HT-29 (cell line): Measurements from ENCODE around the gene TLX2. TPM values are rescaled to one million over a fixed set of nuclear protein-coding genes. Genes with fewer than 3 reads are reported as not detected.
A peak's percentile ranks its signal among the peaks of the same experiment; 100 is the strongest.

Experiments used
- DNase-seq: peaks from one replicate; pipeline ENCODE4 v3.0.0-alpha.2; 2015; ENCODE audit warnings: low spot score
- total RNA-seq: library from RNA; depleted of rRNA; stranded (reverse); fragments of >200 nt; shearing (Covaris generic); gene quantifications from 2 replicates; pipeline ENCODE4 v1.2.3, GENCODE V29; 2014

The TLX2 gene
- total RNA-seq, 1 experiment from 2014 or later = 0.08 TPM

- peak; percentile 26 for DNase-seq
Measured at GRCh38 chr2:74496997-74497776, 17.1 kb upstream of the TLX2 start.

GRCh38 chr2:74497777-74498499 is 16.3 kb upstream of the TLX2 start:
- peak; percentile 62 for DNase-seq

GRCh38 chr2:74498500-74499266 is 15.6 kb upstream of the TLX2 start:
- DNase-seq = peak; percentile 67

- no peak for DNase-seq
Measured at GRCh38 chr2:74499267-74499939, 14.8 kb upstream of the TLX2 start, which contains the start of gene LBX2. Gene LBX2 (minus strand): TSS chr2:74499603. CDS start chr2:74499537, 66 bp downstream.

- DNase-seq = no peak
Measured at GRCh38 chr2:74499940-74500577, 14.2 kb upstream of the TLX2 start.

- no peak for DNase-seq
Measured at GRCh38 chr2:74500578-74500946, 13.7 kb upstream of the TLX2 start.

- DNase-seq = no peak
Measured at GRCh38 chr2:74501335-74502071, 12.7 kb upstream of the TLX2 start.

GRCh38 chr2:74502147-74502719 is 12.0 kb upstream of the TLX2 start:
- peak; percentile 59 for DNase-seq

GRCh38 chr2:74502720-74503505 is 11.3 kb upstream of the TLX2 start:
- DNase-seq = peak; percentile 77

GRCh38 chr2:74503506-74504475 is 10.5 kb upstream of the TLX2 start:
- DNase-seq = no peak

GRCh38 chr2:74504591-74504990 is 9.7 kb upstream of the TLX2 start:
- no peak for DNase-seq

GRCh38 chr2:74505448-74506246 is 8.6 kb upstream of the TLX2 start:
- no peak for DNase-seq

GRCh38 chr2:74507145-74507925 is 6.9 kb upstream of the TLX2 start, which contains the start of gene PCGF1:
Gene PCGF1 (minus strand): TSS chr2:74507695. CDS start chr2:74507668, 27 bp downstream.
- peak; percentile 99 for DNase-seq

- DNase-seq = peak; percentile 39
Measured at GRCh38 chr2:74507926-74508520, 6.2 kb upstream of the TLX2 start.

GRCh38 chr2:74510272-74510671 is 4.0 kb upstream of the TLX2 start:
- no peak for DNase-seq
